Measurements from ENCODE around the gene ZACN.
"Not testable (repeated sequence)": the region's sequence is repeated elsewhere in the genome, so short reads cannot be mapped to it uniquely, and the experiment has no call there.

ZACN gene

GRCh38 chr17:76078860-76079534 lies at the start of gene ZACN:
Gene ZACN (plus strand): TSS chr17:76079182. CDS start chr17:76079265, 83 bp downstream.
- Histone ChIP-seq H3K4me1 (ENCODE audit: insufficient read depth, low read length) (peaks cover 7% of the 10 kb centered on the region; the same call in 1 of the 2 replicates), H3K9me3 (ENCODE audit: insufficient read depth, low read depth, low read length) (no peaks in the 10 kb centered on the region), H3K9ac (ENCODE audit: low read depth, low read length) (peak within 1 kb of the TSS; percentile 57; the same call in 1 of the 2 replicates), H3K4me3 (ENCODE audit: low read length) (peak within 1 kb of the TSS; percentile 55), H3K36me3 (ENCODE audit: insufficient read depth, low read depth, low read length) (peaks cover 12% of the 10 kb centered on the region), H3K27ac (ENCODE audit: low read length) (no peak within 1 kb of the TSS), H3K27me3 (ENCODE audit: insufficient read depth, low read length) (peaks cover 70% of the 10 kb centered on the region)

GRCh38 chr17:76032073-76032779 lies 46.8 kb upstream of the ZACN start:
- Histone ChIP-seq H3K27me3 (ENCODE audit: insufficient read depth, low read length) (no peaks in the 10 kb centered on the region), H3K27ac (ENCODE audit: low read length) (no peak overlapping the region)

GRCh38 chr17:76032780-76033108 lies 46.2 kb upstream of the ZACN start:
- Histone ChIP-seq H3K9me3 (ENCODE audit: insufficient read depth, low read depth, low read length) (no peaks in the 10 kb centered on the region), H3K4me3 (ENCODE audit: low read length) (no peak overlapping the region), H3K27me3 (ENCODE audit: insufficient read depth, low read length) (no peaks in the 10 kb centered on the region), H3K4me1 (ENCODE audit: insufficient read depth, low read length) (peaks cover 8% of the 10 kb centered on the region; the same call in 1 of the 2 replicates), H3K27ac (ENCODE audit: low read length) (no peak overlapping the region), H3K36me3 (ENCODE audit: insufficient read depth, low read depth, low read length) (peaks cover 3% of the 10 kb centered on the region; the same call in 1 of the 2 replicates), H3K9ac (ENCODE audit: low read depth, low read length) (no peak overlapping the region)

More at GRCh38 chr17:76032073-76032779, 46.8 kb upstream of the ZACN start:
- Histone ChIP-seq H3K36me3 (ENCODE audit: insufficient read depth, low read depth, low read length) (no peaks in the 10 kb centered on the region), H3K4me1 (ENCODE audit: insufficient read depth, low read length) (peaks cover 8% of the 10 kb centered on the region; the same call in 1 of the 2 replicates), H3K4me3 (ENCODE audit: low read length) (no peak overlapping the region), H3K9me3 (ENCODE audit: insufficient read depth, low read depth, low read length) (no peaks in the 10 kb centered on the region), H3K9ac (ENCODE audit: low read depth, low read length) (no peak overlapping the region)

- H3K27me3 ChIP-seq (ENCODE audit: insufficient read depth, low read length): no peaks in the 10 kb centered on the region
- H3K9me3 ChIP-seq (ENCODE audit: insufficient read depth, low read depth, low read length): no peaks in the 10 kb centered on the region
- peaks cover 6% of the 10 kb centered on the region for H3K36me3 ChIP-seq (ENCODE audit: insufficient read depth, low read depth, low read length)
- no peak overlapping the region for H3K4me3 ChIP-seq (ENCODE audit: low read length)
- peaks cover 8% of the 10 kb centered on the region; the same call in 1 of the 2 replicates for H3K4me1 ChIP-seq (ENCODE audit: insufficient read depth, low read length)
- H3K27ac ChIP-seq (ENCODE audit: low read length): no peak overlapping the region
- no peak overlapping the region for H3K9ac ChIP-seq (ENCODE audit: low read depth, low read length)
These were observed 45.8 kb upstream of the ZACN start for GRCh38 chr17:76033139-76033538.

- peaks cover 7% of the 10 kb centered on the region; the same call in 1 of the 2 replicates for H3K4me1 ChIP-seq (ENCODE audit: insufficient read depth, low read length)
- no peak overlapping the region for H3K4me3 ChIP-seq (ENCODE audit: low read length)
- H3K36me3 ChIP-seq (ENCODE audit: insufficient read depth, low read depth, low read length): peaks cover 22% of the 10 kb centered on the region
- H3K9ac ChIP-seq (ENCODE audit: low read depth, low read length): no peak overlapping the region
- H3K9me3 ChIP-seq (ENCODE audit: insufficient read depth, low read depth, low read length): no peaks in the 10 kb centered on the region
- H3K27ac ChIP-seq (ENCODE audit: low read length): no peak overlapping the region
- H3K27me3 ChIP-seq (ENCODE audit: insufficient read depth, low read length): no peaks in the 10 kb centered on the region
These were observed 44.3 kb upstream of the ZACN start for GRCh38 chr17:76034428-76035350.

GRCh38 chr17:76036497-76037261 lies 42.3 kb upstream of the ZACN start:
- Histone ChIP-seq H3K4me3 (ENCODE audit: low read length) (no peak overlapping the region), H3K36me3 (ENCODE audit: insufficient read depth, low read depth, low read length) (peaks cover 42% of the 10 kb centered on the region), H3K27me3 (ENCODE audit: insufficient read depth, low read length) (no peaks in the 10 kb centered on the region), H3K9me3 (ENCODE audit: insufficient read depth, low read depth, low read length) (no peaks in the 10 kb centered on the region), H3K9ac (ENCODE audit: low read depth, low read length) (peak overlapping the region; percentile 25; the same call in 1 of the 2 replicates), H3K27ac (ENCODE audit: low read length) (no peak overlapping the region), H3K4me1 (ENCODE audit: insufficient read depth, low read length) (peaks cover 8% of the 10 kb centered on the region; the same call in 1 of the 2 replicates)

GRCh38 chr17:76038050-76038449 lies 40.9 kb upstream of the ZACN start:
- Histone ChIP-seq H3K27ac (ENCODE audit: low read length) (no peak overlapping the region), H3K36me3 (ENCODE audit: insufficient read depth, low read depth, low read length) (peaks cover 49% of the 10 kb centered on the region), H3K9me3 (ENCODE audit: insufficient read depth, low read depth, low read length) (no peaks in the 10 kb centered on the region), H3K4me1 (ENCODE audit: insufficient read depth, low read length) (peaks cover 8% of the 10 kb centered on the region; the same call in 1 of the 2 replicates), H3K4me3 (ENCODE audit: low read length) (no peak overlapping the region), H3K27me3 (ENCODE audit: insufficient read depth, low read length) (no peaks in the 10 kb centered on the region), H3K9ac (ENCODE audit: low read depth, low read length) (no peak overlapping the region)

GRCh38 chr17:76039121-76039520 lies 39.9 kb upstream of the ZACN start:
- Histone ChIP-seq H3K4me1 (ENCODE audit: insufficient read depth, low read length) (peaks cover 8% of the 10 kb centered on the region; the same call in 1 of the 2 replicates), H3K27me3 (ENCODE audit: insufficient read depth, low read length) (no peaks in the 10 kb centered on the region), H3K9ac (ENCODE audit: low read depth, low read length) (no peak overlapping the region), H3K9me3 (ENCODE audit: insufficient read depth, low read depth, low read length) (no peaks in the 10 kb centered on the region), H3K27ac (ENCODE audit: low read length) (no peak overlapping the region), H3K36me3 (ENCODE audit: insufficient read depth, low read depth, low read length) (peaks cover 60% of the 10 kb centered on the region), H3K4me3 (ENCODE audit: low read length) (no peak overlapping the region)

GRCh38 chr17:76040376-76040775 lies 38.6 kb upstream of the ZACN start:
- Histone ChIP-seq H3K4me1 (ENCODE audit: insufficient read depth, low read length) (peaks cover 8% of the 10 kb centered on the region; the same call in 1 of the 2 replicates), H3K27me3 (ENCODE audit: insufficient read depth, low read length) (no peaks in the 10 kb centered on the region), H3K27ac (ENCODE audit: low read length) (no peak overlapping the region), H3K4me3 (ENCODE audit: low read length) (no peak overlapping the region), H3K9me3 (ENCODE audit: insufficient read depth, low read depth, low read length) (no peaks in the 10 kb centered on the region), H3K36me3 (ENCODE audit: insufficient read depth, low read depth, low read length) (peaks cover 73% of the 10 kb centered on the region), H3K9ac (ENCODE audit: low read depth, low read length) (no peak overlapping the region)

GRCh38 chr17:76042868-76043267 lies 36.1 kb upstream of the ZACN start:
- not testable (repeated sequence) for H3K27ac ChIP-seq (ENCODE audit: low read length); H3K27me3 ChIP-seq (ENCODE audit: insufficient read depth, low read length); H3K4me3 ChIP-seq (ENCODE audit: low read length); H3K9ac ChIP-seq (ENCODE audit: low read depth, low read length); H3K9me3 ChIP-seq (ENCODE audit: insufficient read depth, low read depth, low read length); H3K4me1 ChIP-seq (ENCODE audit: insufficient read depth, low read length)
- H3K36me3 ChIP-seq (ENCODE audit: insufficient read depth, low read depth, low read length): peaks cover 90% of the 10 kb centered on the region
